GM21737 (cell line): ENCODE results near the gene HYKK.
"Not testable (repeated sequence)": the region's sequence is repeated elsewhere in the genome, so short reads cannot be mapped to it uniquely, and the experiment has no call there.

Experiments
- ATAC-seq: cut with Tn5 transposase; IDR thresholded peaks from one replicate; pipeline ENCODE4 v1.9.1; 2021; ENCODE audit warnings: mild to moderate bottlenecking, moderate library complexity; ENCODE audit not compliant: unreplicated experiment

The HYKK gene

GRCh38 chr15:78506971-78507830 lies at the start of gene HYKK:
TSS of gene HYKK (plus strand) at chr15:78507577. CDS start at chr15:78513089, 5,512 bp downstream.
- peak; percentile 88 for ATAC-seq

- ATAC-seq: no peak
Observed at GRCh38 chr15:78460737-78461136, 46.6 kb upstream of the HYKK start.

GRCh38 chr15:78461171-78461888 lies 46.0 kb upstream of the HYKK start:
- ATAC-seq: no peak

GRCh38 chr15:78469031-78469430 lies 38.3 kb upstream of the HYKK start:
- ATAC-seq: no peak

DNA sequence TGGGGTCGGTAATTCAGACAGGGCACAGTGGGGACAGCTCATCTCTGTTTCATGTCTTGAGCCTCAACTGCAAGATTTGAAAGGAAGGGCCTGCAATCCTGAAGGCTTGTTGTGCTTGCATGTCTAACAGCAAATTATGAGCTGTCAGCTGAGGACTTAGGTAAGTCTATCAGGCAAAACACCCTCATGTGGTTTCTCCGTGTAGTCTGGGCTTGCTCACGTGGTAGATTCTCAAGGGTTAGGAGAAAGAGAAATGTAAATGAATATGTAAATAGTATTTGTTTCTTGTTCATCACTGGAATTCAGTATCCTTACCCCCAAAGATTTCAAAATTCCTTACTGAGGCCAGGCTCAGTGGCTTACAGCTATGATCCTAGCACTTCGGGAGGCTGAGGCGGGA lies 30.1 kb upstream of the HYKK start:
- ATAC-seq: no peak

DNA sequence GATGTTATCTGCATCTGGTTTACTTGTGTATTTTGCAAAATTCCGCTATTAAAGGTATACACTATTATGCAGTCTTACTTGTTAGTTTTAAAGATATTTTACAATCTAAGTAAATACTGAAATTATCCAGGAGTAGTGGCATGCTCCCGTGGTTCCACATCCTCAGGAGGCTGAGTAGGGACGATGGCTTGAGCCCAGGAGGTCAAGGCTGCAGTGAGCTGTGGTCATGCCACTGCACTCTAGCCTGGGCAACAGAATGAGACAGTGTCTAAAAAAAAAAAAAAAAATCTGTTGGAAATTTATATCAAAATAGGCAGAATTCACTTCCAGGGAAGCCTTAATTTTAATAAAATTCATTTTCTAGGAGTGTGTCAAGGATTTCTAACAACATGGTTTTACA lies 27.7 kb upstream of the HYKK start:
- no peak for ATAC-seq

DNA sequence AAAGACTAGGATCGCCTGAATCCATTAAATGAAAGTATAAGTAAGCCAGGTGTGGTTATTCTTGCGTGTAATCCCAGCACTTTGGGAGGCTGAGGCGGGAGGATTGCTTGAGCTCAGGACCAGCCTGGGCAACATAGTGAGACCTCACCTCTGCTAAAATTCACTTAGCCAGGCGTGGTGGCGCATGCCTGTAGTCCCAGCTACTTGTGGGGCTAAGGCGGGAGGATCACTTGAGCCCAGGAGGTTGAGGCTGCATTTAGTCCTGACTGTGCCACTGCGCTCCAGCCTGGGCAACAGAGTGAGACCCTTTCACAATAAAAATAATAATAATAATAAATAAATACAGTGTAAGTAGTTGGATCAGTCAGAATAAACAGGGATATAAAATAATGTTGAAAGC lies 25.5 kb upstream of the HYKK start:
- no peak for ATAC-seq

GRCh38 chr15:78492872-78493271 lies 14.5 kb upstream of the HYKK start:
- ATAC-seq: no peak

- no peak for ATAC-seq
Observed at GRCh38 chr15:78501857-78502256, 5.5 kb upstream of the HYKK start.

DNA sequence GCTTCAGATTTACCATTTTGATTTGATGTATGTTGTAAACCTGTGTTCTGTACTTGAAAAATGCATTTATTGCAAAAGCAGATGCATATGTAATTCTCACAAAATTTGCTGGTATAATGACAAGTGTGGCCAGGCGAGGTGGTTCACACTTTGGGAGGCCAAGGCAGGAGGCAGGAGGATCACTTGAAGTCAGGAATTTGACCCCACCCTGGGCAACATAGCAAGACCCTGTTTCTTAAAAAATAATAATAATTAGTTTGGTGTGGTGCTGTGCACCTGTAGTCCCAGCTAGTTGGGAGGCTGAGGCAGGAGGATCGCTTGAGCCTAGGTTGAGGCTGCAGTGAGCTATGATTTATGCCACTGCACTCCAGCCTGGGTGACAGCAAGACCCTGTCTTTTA lies 4.7 kb upstream of the HYKK start:
- ATAC-seq: no peak

DNA sequence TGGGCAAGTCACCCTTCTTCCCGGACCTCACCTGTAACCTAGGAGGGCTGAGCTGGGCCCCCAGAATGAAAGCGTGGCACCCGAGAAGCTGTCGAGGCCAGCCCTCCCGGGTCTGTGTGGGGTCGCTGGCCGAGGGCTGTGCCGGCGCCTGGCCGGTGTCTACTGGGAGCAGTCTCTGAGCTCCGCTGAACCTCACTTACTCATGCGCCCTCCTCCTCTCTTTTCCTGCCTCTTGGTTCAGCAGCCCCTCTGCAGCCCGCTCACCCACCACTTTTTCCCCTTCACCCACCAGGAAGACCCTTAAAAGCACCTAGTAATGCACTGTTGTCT lies 419 bp downstream of the HYKK start:
- ATAC-seq: peak; percentile 9

DNA sequence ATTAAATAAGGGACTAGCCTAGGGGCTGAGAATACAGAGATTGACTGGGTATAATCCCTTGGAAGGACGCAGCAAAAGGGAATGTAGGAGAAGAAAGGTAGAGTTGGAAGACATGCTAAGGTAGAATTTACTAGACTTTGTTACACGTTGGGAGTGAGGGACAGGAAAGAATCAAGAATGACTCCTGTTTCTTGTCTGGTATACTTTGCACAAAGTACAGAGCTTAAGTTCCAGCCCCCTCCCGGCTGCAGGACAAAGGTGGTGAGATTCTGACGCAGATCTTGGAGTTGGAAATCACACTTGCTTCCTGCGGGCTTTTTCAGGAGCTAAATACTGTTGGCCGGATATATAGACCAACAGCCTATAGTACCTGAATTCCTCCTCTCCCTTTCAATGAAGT lies 895 bp downstream of the HYKK start:
- no peak for ATAC-seq

- no peak for ATAC-seq
Observed at GRCh38 chr15:78509726-78510312, 2.4 kb downstream of the HYKK start.

- not testable (repeated sequence) for ATAC-seq
Observed at GRCh38 chr15:78520035-78520434, 12.7 kb downstream of the HYKK start.

DNA sequence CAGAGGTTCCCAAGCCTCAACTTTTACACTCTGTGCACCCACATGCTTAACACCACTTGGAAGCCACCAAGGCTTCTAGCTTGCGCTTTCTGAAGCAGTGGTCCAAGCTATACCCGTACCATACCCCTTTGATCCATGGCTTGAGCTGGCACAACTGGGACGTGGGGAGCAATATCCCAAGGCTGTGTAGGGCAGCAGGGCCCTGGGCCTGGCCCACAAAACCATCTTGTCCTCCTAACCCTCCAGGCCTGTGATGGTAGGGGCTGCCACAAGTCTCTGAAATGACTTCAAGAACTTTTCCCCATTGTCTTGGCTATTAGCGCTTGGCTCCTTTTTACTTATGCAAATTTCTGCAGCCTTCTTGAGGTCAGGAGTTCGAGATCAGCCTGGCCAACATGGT lies 16.9 kb downstream of the HYKK start:
- ATAC-seq: no peak

DNA sequence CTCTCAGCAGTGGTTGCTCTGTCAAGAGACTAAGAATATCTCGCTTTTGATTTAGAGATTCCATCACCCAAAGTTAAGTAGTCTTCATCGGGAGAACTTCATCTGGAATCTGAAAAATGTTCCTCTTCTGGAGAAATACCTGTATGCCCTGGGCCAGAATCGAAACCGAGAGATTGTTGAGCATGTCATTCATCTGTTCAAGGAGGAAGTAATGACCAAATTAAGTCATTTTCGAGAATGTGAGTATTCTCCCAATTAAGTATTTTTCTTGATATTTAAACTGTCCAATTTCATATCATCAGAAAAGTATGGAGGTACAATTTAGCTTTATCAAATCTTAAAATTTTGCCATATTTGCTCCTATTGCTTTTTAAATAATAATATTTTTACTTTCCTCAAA lies 19.9 kb downstream of the HYKK start:
- ATAC-seq: no peak

GRCh38 chr15:78533331-78533730 lies 26.0 kb downstream of the HYKK start:
- no peak for ATAC-seq

- no peak for ATAC-seq
Observed at GRCh38 chr15:78536134-78536533, 28.8 kb downstream of the HYKK start.

GRCh38 chr15:78537266-78537905 lies 30.0 kb downstream of the HYKK start:
- no peak for ATAC-seq

DNA sequence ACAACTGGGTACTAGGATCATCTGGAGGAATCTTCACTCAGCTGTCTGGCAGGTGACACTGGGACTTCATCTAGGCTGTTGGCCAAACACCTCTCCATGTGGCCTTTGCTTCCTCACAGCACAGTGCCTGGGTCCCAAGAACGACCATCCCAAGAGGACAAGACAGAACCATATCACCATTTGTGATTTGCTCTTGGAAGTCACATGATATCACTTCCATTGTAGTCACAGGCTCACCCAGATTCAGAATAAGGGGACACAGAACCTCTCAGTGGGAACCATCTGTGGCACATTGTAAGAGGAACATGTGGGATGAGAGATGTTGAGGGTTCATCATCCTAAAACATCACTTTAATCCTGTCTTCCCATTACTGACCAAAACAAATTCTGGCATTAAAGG lies 31.0 kb downstream of the HYKK start:
- ATAC-seq: no peak

DNA sequence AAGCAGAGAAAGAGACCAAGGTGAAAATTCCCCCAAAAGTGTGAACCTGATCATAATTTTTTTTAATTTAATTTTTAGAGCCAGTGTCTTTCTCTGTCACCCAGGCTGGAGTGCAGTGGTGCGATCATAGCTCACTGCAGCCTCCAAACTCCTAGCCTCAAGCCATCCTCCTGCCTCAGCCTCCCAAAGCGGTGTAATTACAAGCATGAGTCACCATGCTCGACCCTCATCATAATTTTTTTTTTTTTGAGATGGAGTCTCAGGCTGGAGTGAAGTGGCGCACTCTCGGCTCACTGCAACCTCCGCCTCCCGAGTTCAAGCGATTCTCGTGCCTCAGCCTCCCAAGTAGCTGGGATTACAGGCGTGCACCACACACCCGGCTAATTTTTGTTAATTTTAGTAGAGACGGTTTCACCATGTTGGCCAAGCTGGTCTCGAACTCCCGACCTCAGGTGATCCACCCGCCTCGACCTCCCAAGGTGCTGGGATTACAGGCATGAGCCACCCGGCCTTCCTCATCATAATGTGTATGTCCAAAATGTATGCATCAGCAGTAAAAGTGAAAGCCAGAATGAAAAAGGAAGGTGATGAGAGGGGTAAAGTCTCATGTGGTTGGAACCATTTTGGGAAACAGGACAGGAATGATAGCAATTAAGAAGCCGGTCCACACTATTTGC lies 32.2 kb downstream of the HYKK start:
- not testable (repeated sequence) for ATAC-seq
